CD8-positive, alpha-beta memory T cell (primary cell): Measurements from ENCODE around the gene TCN2. TPM values are rescaled to one million over a fixed set of nuclear protein-coding genes. Genes with fewer than 3 reads are reported as not detected.
A peak's percentile ranks its signal among the peaks of the same experiment; 100 is the strongest.

Source experiments
- CTCF ChIA-PET: fragments of 350-600 bp; sonication (Branson Sonifier 250); formaldehyde crosslinking; loops from one replicate; lab custom pipeline; 2021; ENCODE audit warnings: antibody characterized with exemption; lab: Charles Lee
- POLR2A ChIA-PET: fragments of 350-600 bp; sonication (Branson Sonifier 250); formaldehyde crosslinking; loops from one replicate; lab custom pipeline; 2021; ENCODE audit warnings: antibody characterized with exemption; lab: Charles Lee
- DNase-seq, 5 donors: peaks; one replicate each; pipeline versions ENCODE4 v3.0.0 to v3.0.0-alpha.2; 2020 to 2022; ENCODE audit warnings: mixed read lengths in 1 of 5
- H3K27ac ChIP-seq: one replicate; pipeline ENCODE4 v1.7.0; 2013; ENCODE audit warnings: low read depth, mild to moderate bottlenecking, low read length, moderate library complexity
- H3K27me3 ChIP-seq: 2 replicates; pipeline ENCODE4 v1.7.0; 2013; ENCODE audit warnings: low read length, mild to moderate bottlenecking; ENCODE audit not compliant: insufficient read depth, poor library complexity, severe bottlenecking
- H3K36me3 ChIP-seq: 2 replicates; pipeline ENCODE4 v1.7.0; 2013; ENCODE audit warnings: mild to moderate bottlenecking, low read length, moderate library complexity; ENCODE audit not compliant: insufficient read depth
- H3K4me1 ChIP-seq: 2 replicates; pipeline ENCODE4 v1.7.0; 2013; ENCODE audit warnings: mild to moderate bottlenecking, low read length, moderate library complexity; ENCODE audit not compliant: insufficient read depth
- H3K4me3 ChIP-seq: 2 replicates; pipeline ENCODE4 v1.7.0; 2013; ENCODE audit warnings: mild to moderate bottlenecking, low read length
- H3K9me3 ChIP-seq: 2 replicates; pipeline ENCODE4 v1.7.0; 2013; ENCODE audit warnings: mild to moderate bottlenecking, low read length
- H3K27ac Mint-ChIP-seq, 8 donors: one replicate each; pipeline ENCODE4 v1.8.0; 2020 to 2021; ENCODE audit warnings: mixed read lengths in 8 of 8, mild to moderate bottlenecking in 6 of 8, inconsistent platforms in 3 of 8, moderate library complexity in 3 of 8
- H3K27me3 Mint-ChIP-seq, 2 donors: one replicate each; pipeline ENCODE4 v1.8.0; 2020 to 2021; ENCODE audit warnings: mixed read lengths in 2 of 2, mild to moderate bottlenecking in 1 of 2, moderate library complexity in 1 of 2
- H3K36me3 Mint-ChIP-seq, 3 donors: one replicate each; pipeline ENCODE4 v1.8.0; 2020 to 2021; ENCODE audit warnings: mixed read lengths in 3 of 3, inconsistent platforms in 1 of 3, mild to moderate bottlenecking in 1 of 3
- H3K4me1 Mint-ChIP-seq, 3 donors: one replicate each; pipeline ENCODE4 v1.8.0; 2020 to 2021; ENCODE audit warnings: mixed read lengths in 3 of 3, inconsistent platforms in 1 of 3, mild to moderate bottlenecking in 1 of 3
- H3K4me3 Mint-ChIP-seq, 7 donors: one replicate each; pipeline ENCODE4 v1.8.0; 2020 to 2021; ENCODE audit warnings: mixed read lengths in 7 of 7, mild to moderate bottlenecking in 6 of 7, moderate library complexity in 4 of 7, inconsistent platforms in 2 of 7
- H3K9me3 Mint-ChIP-seq, 5 donors: one replicate each; pipeline ENCODE4 v1.8.0; 2020 to 2022; ENCODE audit warnings: mixed read lengths in 5 of 5, mild to moderate bottlenecking in 3 of 5, moderate library complexity in 2 of 5, inconsistent platforms in 1 of 5
- polyA plus RNA-seq: library from polyadenylated mRNA; unstranded; fragments of 300-500 nt; fragmentation: Illumina TruSeq; gene quantifications from one replicate; pipeline ENCODE4 v1.2.3, GENCODE V29; 2021
- total RNA-seq, 2 experiments: library from RNA; stranded (reverse); gene quantifications; one replicate each; pipeline ENCODE4 v1.2.3, GENCODE V29; 2021

Gene TCN2
- total and polyA plus RNA-seq, 3 experiments from 2014 or later = 0.11 to 0.63 (median 0.28) TPM

DNA sequence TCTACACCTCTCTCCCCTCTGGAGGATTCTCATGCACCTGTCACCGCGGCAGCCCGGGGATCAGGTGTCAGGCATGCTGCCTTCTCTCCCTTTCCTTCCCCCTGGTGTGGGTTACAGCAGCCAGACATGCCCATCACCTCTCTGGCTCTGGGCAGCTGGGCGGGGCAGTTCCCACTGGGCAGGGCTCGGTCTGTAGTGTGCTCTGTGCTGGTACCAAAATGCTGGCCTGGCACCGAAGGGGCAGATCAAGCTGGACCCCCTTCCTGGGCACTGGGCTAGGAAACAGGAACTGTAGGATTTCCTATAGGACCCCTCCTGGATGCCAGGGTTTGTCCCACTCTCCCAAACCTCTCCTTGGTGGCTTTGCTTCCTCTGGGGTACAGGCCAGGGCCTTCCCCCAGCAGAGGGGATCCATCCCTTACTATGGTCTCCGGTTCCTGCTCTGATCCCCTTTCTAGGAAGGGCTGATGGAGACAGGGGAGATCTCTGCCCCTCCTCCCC, 33.3 kb upstream of the TCN2 start:
- Histone ChIP-seq H3K4me1 (no peaks in the 10 kb centered on the region), H3K4me3 (no peak overlapping the region), H3K27me3 (no peaks in the 10 kb centered on the region), H3K27ac (no peak overlapping the region), H3K36me3 (peaks cover 8% of the 10 kb centered on the region), H3K9me3 (no peaks in the 10 kb centered on the region)
- Mint-ChIP-seq H3K4me3 (no peak overlapping the region), H3K27ac (peak overlapping the region in 1 of 8 donors; percentile 23), H3K4me1 (peaks cover 0 to 20% (median 3%) of the 10 kb centered on the region in 3 donors), H3K36me3 (peaks cover 0 to 33% (median 13%) of the 10 kb centered on the region in 3 donors), H3K27me3 (peaks cover 6% of the 10 kb centered on the region in 2 donors), H3K9me3 (no peaks in the 10 kb centered on the region)
- ChIA-PET CTCF (no interaction called here), POLR2A (no interaction called here)
- DNase-seq = no peak

DNA sequence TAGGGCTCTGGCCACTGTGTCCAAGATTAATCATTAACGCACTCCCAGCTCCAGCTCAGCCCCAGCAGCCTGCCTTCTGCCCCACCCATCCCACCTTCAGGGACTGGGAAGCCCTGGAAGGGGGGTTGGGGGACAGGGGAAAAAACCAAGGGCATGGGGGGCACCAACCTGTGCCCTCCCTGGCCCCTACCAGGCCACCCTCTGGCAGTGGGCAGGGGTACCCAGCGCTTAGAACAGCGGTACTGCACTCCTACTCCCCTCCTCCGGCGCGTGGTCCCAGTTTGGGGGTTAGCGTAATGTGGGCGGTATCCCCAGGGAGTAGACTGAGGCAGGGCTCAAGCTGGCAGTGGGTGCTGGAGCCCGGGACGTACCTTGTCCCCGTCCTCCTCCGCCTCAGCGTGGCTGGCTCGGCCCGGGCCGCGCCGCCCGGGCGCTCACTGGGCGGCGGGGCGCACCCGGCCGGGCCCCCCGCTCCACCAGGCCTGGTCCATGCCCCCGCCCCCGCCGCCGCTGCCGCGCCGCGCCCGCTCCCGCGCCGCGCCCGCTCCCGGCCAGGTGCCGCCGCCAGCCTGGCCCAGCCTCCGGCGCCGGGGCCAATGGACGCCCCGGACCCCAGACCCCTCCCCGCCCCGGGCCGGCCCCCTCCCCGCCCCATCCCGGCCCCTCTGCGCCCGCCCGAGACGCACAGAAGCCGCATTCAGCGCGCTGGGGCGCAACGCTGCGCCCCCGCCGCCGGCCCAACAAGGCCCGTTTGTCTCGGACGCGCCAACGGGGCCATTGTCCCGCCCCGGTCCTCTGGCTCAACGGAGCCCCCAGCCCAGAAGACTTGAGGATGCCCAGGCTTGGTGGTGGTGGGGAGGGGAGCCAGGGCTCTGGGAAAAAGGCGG, 32.6 kb upstream of the TCN2 start, which contains the start of gene GAL3ST1:
GAL3ST1 (minus strand) TSS at position 571 of the 887 bp plus-strand sequence. CDS start 17,273 bp downstream, outside the sequence.
- no peak within 1 kb of the TSS for H3K27ac ChIP-seq
- H3K9me3 ChIP-seq = no peaks in the 10 kb centered on the region
- no peaks in the 10 kb centered on the region for H3K27me3 ChIP-seq
- no peak within 1 kb of the TSS for H3K4me3 Mint-ChIP-seq
- H3K4me3 ChIP-seq = no peak within 1 kb of the TSS
- H3K36me3 ChIP-seq = peaks cover 12% of the 10 kb centered on the region
- DNase-seq = no peak
- peaks cover 7 to 40% (median 17%) of the 10 kb centered on the region in 3 donors for H3K36me3 Mint-ChIP-seq
- H3K4me1 Mint-ChIP-seq = peaks cover 0 to 20% (median 3%) of the 10 kb centered on the region in 3 donors
- ChIA-PET POLR2A (no interaction called here), CTCF (no interaction called here)
- H3K9me3 Mint-ChIP-seq = no peaks in the 10 kb centered on the region
- peaks cover 2 to 3% of the 10 kb centered on the region in 2 donors for H3K27me3 Mint-ChIP-seq
- H3K4me1 ChIP-seq = no peaks in the 10 kb centered on the region
- peak within 1 kb of the TSS in 1 of 8 donors; percentile 23 for H3K27ac Mint-ChIP-seq

DNA sequence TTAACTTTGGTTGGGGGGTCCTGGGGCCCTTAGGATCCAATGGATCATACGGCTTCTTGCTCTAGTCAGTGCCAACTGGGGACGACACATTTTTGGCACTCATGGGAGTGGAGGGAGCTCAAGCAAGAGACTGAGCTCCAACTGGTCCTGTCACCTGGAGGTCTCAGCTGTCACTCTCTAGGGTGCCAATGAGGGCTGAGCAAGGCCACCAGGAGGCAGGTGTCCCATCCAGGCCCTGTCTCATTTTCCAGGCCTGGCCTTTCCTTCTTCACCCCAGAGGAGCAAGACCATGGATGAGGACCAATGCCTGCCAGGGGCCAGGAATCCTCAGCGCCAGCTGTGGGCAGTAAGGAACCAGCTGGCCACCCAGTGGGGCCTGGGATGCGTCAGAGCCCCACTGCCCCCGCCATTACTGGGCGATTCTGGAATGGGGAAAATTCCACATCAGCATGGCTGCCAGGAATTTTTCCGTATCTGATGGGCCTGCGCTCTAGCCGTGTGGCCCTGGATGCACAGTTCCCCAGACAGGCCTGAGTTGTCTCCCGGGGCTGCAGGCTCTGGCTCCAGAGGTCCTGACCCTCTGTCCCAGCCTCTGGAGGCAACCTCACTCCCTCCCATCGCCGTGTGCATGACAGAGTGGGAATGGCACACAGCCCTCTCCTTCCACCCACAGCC, 31.8 kb upstream of the TCN2 start:
- Histone ChIP-seq H3K27ac (no peak overlapping the region), H3K4me1 (no peaks in the 10 kb centered on the region), H3K9me3 (no peaks in the 10 kb centered on the region), H3K4me3 (no peak overlapping the region), H3K27me3 (no peaks in the 10 kb centered on the region), H3K36me3 (peaks cover 20% of the 10 kb centered on the region)
- POLR2A ChIA-PET = no interaction called here
- Mint-ChIP-seq H3K27me3 (peaks cover 0 to 3% of the 10 kb centered on the region in 2 donors), H3K36me3 (peaks cover 10 to 48% (median 21%) of the 10 kb centered on the region in 3 donors), H3K9me3 (no peaks in the 10 kb centered on the region), H3K4me3 (no peak overlapping the region), H3K4me1 (peaks cover 0 to 20% (median 3%) of the 10 kb centered on the region in 3 donors), H3K27ac (no peak overlapping the region)
- CTCF ChIA-PET = no interaction called here
- no peak for DNase-seq

DNA sequence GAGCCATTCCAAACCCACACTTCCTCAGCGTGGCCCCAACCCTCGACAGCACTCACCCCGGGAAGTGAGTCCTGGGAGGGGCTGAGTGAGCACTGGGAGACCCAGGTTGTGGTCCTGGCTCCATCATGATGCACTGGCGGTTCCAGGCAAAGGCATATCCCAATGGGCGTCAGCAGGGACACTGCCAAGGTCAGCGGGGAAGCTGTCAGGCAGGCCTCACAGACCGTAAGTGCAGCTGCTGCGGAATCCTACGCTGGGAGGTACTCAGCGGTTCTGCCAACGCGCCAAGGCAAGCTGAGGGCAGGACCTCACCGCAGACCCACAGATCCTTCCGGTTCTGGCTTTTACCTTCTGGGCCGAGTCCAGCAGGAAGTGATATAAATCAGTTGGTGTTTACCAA, 31.1 kb upstream of the TCN2 start:
- CTCF ChIA-PET = no interaction called here
- no peak for DNase-seq
- peaks cover 0 to 3% of the 10 kb centered on the region in 2 donors for H3K27me3 Mint-ChIP-seq
- Histone ChIP-seq H3K9me3 (no peaks in the 10 kb centered on the region), H3K4me3 (no peak overlapping the region), H3K4me1 (no peaks in the 10 kb centered on the region), H3K27me3 (no peaks in the 10 kb centered on the region), H3K27ac (no peak overlapping the region), H3K36me3 (peaks cover 27% of the 10 kb centered on the region)
- POLR2A ChIA-PET = no interaction called here
- H3K9me3 Mint-ChIP-seq = no peaks in the 10 kb centered on the region
- no peak overlapping the region for H3K27ac Mint-ChIP-seq
- H3K36me3 Mint-ChIP-seq = peaks cover 10 to 55% (median 22%) of the 10 kb centered on the region in 3 donors
- H3K4me1 Mint-ChIP-seq = peaks cover 0 to 20% (median 3%) of the 10 kb centered on the region in 3 donors
- no peak overlapping the region for H3K4me3 Mint-ChIP-seq

DNA sequence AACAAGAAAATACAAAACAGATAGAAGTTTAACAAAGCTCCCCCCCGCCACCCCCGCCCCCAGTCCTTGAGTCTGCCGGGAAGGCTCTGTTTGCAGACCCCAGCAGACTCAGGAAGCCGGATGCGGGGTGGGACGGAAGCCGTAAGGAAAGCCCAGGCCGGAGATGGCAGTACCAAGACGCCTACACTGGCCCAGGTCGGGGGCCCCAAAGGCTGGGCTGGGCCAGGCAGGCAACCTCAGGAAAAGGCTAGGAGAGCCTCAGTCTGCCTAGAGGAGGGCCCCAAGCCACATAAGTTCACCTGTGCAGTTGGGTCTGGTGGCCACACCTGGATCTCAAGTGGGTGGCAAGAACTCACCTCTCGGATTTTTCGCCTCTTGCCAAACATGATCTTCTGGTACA, 28.5 kb upstream of the TCN2 start:
- Mint-ChIP-seq H3K27ac (no peak overlapping the region), H3K27me3 (peaks cover 0 to 3% of the 10 kb centered on the region in 2 donors), H3K36me3 (peaks cover 10 to 81% (median 22%) of the 10 kb centered on the region in 3 donors), H3K9me3 (no peaks in the 10 kb centered on the region), H3K4me3 (no peak overlapping the region), H3K4me1 (peaks cover 0 to 15% (median 3%) of the 10 kb centered on the region in 3 donors)
- no peak for DNase-seq
- no peaks in the 10 kb centered on the region for H3K27me3 ChIP-seq
- H3K4me3 ChIP-seq = no peak overlapping the region
- ChIA-PET POLR2A (no interaction called here), CTCF (no interaction called here)
- H3K36me3 ChIP-seq = peaks cover 52% of the 10 kb centered on the region
- H3K9me3 ChIP-seq = no peaks in the 10 kb centered on the region
- H3K27ac ChIP-seq = no peak overlapping the region
- H3K4me1 ChIP-seq = no peaks in the 10 kb centered on the region

DNA sequence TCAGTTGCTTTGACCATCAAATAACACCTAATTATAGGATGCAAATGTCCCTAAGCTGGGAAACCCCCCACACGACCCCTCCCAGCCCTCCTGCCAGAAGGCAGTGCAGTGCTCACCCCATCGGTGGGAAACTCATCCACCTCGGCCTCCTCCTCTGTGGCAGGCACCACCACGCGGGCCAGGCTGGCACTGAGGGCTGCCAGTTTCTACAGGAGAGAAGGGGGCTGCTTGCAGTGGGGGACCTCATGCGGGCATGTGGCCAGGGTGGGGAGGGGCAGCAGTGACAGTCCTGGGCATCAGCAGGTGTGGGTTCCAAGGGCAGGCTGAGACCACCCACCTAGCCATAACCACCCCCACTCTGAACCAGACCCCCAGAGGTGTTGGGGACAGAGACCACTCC, 26.1 kb upstream of the TCN2 start:
- Histone ChIP-seq H3K9me3 (no peaks in the 10 kb centered on the region), H3K4me3 (no peak overlapping the region), H3K27me3 (no peaks in the 10 kb centered on the region), H3K27ac (no peak overlapping the region), H3K4me1 (no peaks in the 10 kb centered on the region), H3K36me3 (peaks cover 71% of the 10 kb centered on the region)
- H3K36me3 Mint-ChIP-seq = peaks cover 17 to 98% (median 26%) of the 10 kb centered on the region in 3 donors
- no peaks in the 10 kb centered on the region for H3K9me3 Mint-ChIP-seq
- no peak overlapping the region for H3K27ac Mint-ChIP-seq
- POLR2A ChIA-PET = no interaction called here
- no peaks in the 10 kb centered on the region for H3K27me3 Mint-ChIP-seq
- CTCF ChIA-PET = no interaction called here
- no peak for DNase-seq
- H3K4me1 Mint-ChIP-seq = peaks cover 0 to 5% (median 1%) of the 10 kb centered on the region in 3 donors
- no peak overlapping the region for H3K4me3 Mint-ChIP-seq

DNA sequence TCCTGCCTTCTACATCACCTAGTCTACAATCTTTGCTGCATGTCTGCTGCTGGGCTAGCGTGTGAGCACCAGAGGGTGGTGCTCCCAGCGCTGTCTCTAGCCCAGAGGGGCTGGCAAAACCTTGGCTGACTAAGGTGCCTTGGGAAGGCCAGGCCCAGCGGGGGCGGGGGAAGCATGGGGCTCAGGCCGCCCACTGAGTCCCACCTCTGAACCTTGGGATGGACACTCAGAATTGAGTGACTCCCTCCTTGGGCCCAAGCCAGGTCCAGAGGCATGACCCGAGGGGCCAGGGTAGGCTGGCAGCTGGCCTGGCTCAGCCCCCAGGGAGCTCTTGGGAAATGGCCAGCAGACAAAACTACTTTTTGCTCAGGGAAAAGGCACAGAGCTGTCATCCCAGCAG, 24.9 kb upstream of the TCN2 start:
- Mint-ChIP-seq H3K27ac (no peak overlapping the region), H3K4me3 (no peak overlapping the region), H3K36me3 (peaks cover 22 to 98% (median 29%) of the 10 kb centered on the region in 3 donors), H3K9me3 (no peaks in the 10 kb centered on the region), H3K4me1 (no peaks in the 10 kb centered on the region), H3K27me3 (no peaks in the 10 kb centered on the region)
- no peak overlapping the region for H3K27ac ChIP-seq
- ChIA-PET POLR2A (interaction anchor here (1.1 kb wide), 1 partner anchor 1235 kb away, joined by 4 read pairs; no protein-coding TSS in a partner anchor), CTCF (no interaction called here)
- H3K4me1 ChIP-seq = no peaks in the 10 kb centered on the region
- no peaks in the 10 kb centered on the region for H3K9me3 ChIP-seq
- H3K27me3 ChIP-seq = no peaks in the 10 kb centered on the region
- DNase-seq = no peak
- H3K4me3 ChIP-seq = no peak overlapping the region
- peaks cover 74% of the 10 kb centered on the region for H3K36me3 ChIP-seq
